Osteoblast (primary cell): ENCODE measurements around the gene IDH1. TPM values are rescaled to one million over a fixed set of nuclear protein-coding genes. Genes with fewer than 3 reads are reported as not detected.

ENCODE experiments used
- DNase-seq: peaks from one replicate; pipeline ENCODE4 v3.0.0; 2011; ENCODE audit warnings: low spot score, mixed read lengths; ENCODE audit not compliant: insufficient read length; ENCODE audit errors: missing footprints
- H2AFZ ChIP-seq: 2 replicates; pipeline ENCODE4 v1.6.0; 2011; ENCODE audit warnings: mild to moderate bottlenecking, low read length
- H3K27ac ChIP-seq: 2 replicates; pipeline ENCODE4 v1.5.1; 2011; ENCODE audit warnings: mild to moderate bottlenecking, low read depth, low read length, moderate library complexity
- H3K27me3 ChIP-seq: 2 replicates; pipeline ENCODE4 v1.6.0; 2012; ENCODE audit warnings: mild to moderate bottlenecking, control low read depth, inconsistent platforms, low read length, moderate library complexity; ENCODE audit not compliant: insufficient read depth
- H3K36me3 ChIP-seq: 2 replicates; pipeline ENCODE4 v1.5.1; 2011; ENCODE audit warnings: mild to moderate bottlenecking, low read length, control low read depth, moderate library complexity; ENCODE audit not compliant: insufficient read depth
- H3K4me1 ChIP-seq: 2 replicates; pipeline ENCODE4 v1.5.1; 2011; ENCODE audit warnings: mild to moderate bottlenecking, low read length, control low read depth, moderate library complexity; ENCODE audit not compliant: insufficient read depth
- H3K4me2 ChIP-seq: 2 replicates; pipeline ENCODE4 v1.6.0; 2011; ENCODE audit warnings: mild to moderate bottlenecking, low read length; ENCODE audit not compliant: insufficient read depth
- H3K4me3 ChIP-seq: fragments of 200-600 bp; sonication (generic); 3 replicates; pipeline ENCODE4 v1.5.1; 2012; ENCODE audit warnings: mild to moderate bottlenecking, low read length, inconsistent platforms; ENCODE audit not compliant: insufficient read depth
- H3K79me2 ChIP-seq: 2 replicates; pipeline ENCODE4 v1.6.0; 2012; ENCODE audit warnings: mild to moderate bottlenecking, low read length, control low read depth, inconsistent platforms; ENCODE audit not compliant: insufficient read depth
- H3K9me3 ChIP-seq: 2 replicates; pipeline ENCODE4 v1.5.1; 2011; ENCODE audit warnings: low read depth, low read length, control low read depth
- H4K20me1 ChIP-seq: 2 replicates; pipeline ENCODE4 v1.6.0; 2012; ENCODE audit warnings: mild to moderate bottlenecking, low read length, control low read depth; ENCODE audit not compliant: insufficient read depth
- total RNA-seq: library from RNA; depleted of rRNA; stranded (reverse); fragments of >200 nt; gene quantifications from 2 replicates; pipeline ENCODE4 v1.2.3, GENCODE V29; 2012
- TF ChIP-seq, protein P1 (sequence below): IDR thresholded peaks from 2 replicates; pipeline ENCODE4 v1.5.1; 2011; ENCODE audit warnings: mild to moderate bottlenecking, low read depth, low read length, moderate library complexity; ENCODE audit errors: extremely low read depth

Gene IDH1
- total RNA-seq, 1 donor, result 226 TPM

DNA sequence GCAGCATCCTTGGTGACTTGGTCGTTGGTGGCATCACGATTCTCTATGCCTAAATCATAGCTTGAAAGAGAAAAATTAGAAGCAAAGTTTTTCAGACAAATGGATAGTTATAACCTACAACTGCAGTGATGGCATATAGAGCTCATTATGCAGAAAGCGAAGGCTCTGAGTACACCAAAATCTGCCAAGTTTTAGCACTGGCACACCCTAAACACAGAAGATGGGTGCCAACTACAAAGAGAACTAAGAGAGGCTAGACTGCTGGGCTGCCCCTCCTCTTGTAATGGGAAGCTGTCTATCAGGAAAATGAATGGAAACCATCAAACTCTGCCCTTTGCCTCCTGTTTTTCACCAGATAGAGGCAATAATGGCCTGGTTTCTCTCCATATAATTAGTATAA lies 6.3 kb downstream of the IDH1 start:
- Histone ChIP-seq H3K27ac (no peak overlapping the region), H3K79me2 (no peaks in the 10 kb centered on the region), H3K36me3 (no peaks in the 10 kb centered on the region), H3K27me3 (no peaks in the 10 kb centered on the region), H4K20me1 (no peaks in the 10 kb centered on the region), H3K9me3 (no peaks in the 10 kb centered on the region), H3K4me2 (no peak overlapping the region), H3K4me1 (peaks cover 19% of the 10 kb centered on the region), H2AFZ (no peak overlapping the region), H3K4me3 (no peak overlapping the region)
- no peak for DNase-seq
- TF ChIP-seq, protein P1, sequence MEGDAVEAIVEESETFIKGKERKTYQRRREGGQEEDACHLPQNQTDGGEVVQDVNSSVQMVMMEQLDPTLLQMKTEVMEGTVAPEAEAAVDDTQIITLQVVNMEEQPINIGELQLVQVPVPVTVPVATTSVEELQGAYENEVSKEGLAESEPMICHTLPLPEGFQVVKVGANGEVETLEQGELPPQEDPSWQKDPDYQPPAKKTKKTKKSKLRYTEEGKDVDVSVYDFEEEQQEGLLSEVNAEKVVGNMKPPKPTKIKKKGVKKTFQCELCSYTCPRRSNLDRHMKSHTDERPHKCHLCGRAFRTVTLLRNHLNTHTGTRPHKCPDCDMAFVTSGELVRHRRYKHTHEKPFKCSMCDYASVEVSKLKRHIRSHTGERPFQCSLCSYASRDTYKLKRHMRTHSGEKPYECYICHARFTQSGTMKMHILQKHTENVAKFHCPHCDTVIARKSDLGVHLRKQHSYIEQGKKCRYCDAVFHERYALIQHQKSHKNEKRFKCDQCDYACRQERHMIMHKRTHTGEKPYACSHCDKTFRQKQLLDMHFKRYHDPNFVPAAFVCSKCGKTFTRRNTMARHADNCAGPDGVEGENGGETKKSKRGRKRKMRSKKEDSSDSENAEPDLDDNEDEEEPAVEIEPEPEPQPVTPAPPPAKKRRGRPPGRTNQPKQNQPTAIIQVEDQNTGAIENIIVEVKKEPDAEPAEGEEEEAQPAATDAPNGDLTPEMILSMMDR, result no peak

DNA sequence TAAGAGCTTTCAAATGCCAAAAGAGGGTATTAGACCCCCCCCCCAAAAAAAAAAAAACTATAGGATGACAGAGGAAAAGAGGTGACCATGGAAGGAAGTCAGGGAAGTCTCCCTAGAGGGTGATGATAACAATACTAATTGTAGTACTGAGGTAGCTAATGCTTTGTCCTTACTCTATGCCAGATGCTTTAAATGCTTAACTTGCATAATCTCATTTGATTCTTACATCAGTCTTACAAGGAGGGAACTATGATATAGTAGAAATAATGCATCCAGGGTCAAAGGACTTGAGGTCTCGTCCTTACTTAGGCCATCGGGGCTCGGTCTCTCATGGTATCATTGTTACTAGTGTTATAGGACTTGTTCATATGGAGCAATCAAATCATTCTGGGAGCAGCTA lies 9.1 kb downstream of the IDH1 start:
- no peak overlapping the region for H3K27ac ChIP-seq
- H3K27me3 ChIP-seq, result no peaks in the 10 kb centered on the region
- no peak for DNase-seq
- TF ChIP-seq, protein P1, result no peak
- no peaks in the 10 kb centered on the region for H4K20me1 ChIP-seq
- H2AFZ ChIP-seq, result no peak overlapping the region
- no peak overlapping the region for H3K4me2 ChIP-seq
- H3K9me3 ChIP-seq, result no peaks in the 10 kb centered on the region
- H3K4me3 ChIP-seq, result no peak overlapping the region
- peaks cover 13% of the 10 kb centered on the region for H3K4me1 ChIP-seq
- no peaks in the 10 kb centered on the region for H3K36me3 ChIP-seq
- no peaks in the 10 kb centered on the region for H3K79me2 ChIP-seq

DNA sequence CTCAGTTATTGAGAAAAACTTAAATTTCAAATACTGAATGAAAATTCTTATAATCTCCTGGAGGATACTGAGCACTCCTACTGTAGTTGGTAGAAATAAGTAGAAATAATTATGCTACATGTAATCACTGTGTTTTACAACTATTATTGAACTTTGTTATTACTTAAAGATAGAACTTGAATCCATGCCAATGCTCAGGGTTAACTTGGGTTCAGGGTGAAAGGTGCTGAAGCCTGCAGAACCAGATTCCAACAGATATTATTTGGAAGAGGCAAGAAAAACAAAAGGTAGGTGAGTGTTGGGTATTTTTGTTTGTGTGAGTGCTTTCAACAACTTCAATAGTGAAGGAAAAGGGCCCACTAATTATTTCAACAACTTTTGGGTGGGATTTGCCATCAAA lies 10.4 kb downstream of the IDH1 start:
- Histone ChIP-seq H3K27me3 (no peaks in the 10 kb centered on the region), H3K36me3 (peaks cover 7% of the 10 kb centered on the region)
- TF ChIP-seq, protein P1, result no peak

DNA sequence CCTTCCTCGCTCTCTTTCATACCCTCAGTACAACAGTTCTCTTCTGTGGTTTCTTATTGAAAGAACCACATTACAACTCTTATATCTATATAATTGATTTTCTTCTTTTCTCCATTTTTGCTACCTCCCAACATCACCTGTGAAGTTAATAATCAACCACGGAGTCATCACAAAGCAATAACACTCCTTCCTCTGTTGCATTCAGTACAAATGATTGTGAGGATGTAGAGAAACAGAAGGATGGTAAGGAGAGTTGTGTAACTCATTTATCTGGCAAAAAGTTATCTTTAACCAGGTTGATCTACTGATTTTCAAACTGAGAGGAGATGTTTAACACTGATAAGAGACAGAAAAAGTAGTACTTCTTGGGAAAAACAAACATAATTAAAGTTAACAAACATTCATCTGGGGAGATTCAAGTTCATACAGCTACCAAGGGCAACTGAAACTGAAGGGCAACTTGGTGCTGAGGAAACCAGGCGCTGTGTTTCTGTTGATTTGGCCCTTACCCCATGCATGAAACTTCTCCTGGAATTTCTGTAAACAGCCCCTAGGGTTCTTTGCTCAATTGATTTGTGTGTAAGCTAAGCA lies 14.2 kb downstream of the IDH1 start:
- no peaks in the 10 kb centered on the region for H3K27me3 ChIP-seq

More for the DNA sequence above, 10.4 kb downstream of the IDH1 start:
- Histone ChIP-seq H3K4me2 (no peak overlapping the region), H3K9me3 (no peaks in the 10 kb centered on the region), H3K79me2 (no peaks in the 10 kb centered on the region), H4K20me1 (no peaks in the 10 kb centered on the region), H3K27ac (no peak overlapping the region), H3K4me3 (no peak overlapping the region), H2AFZ (no peak overlapping the region), H3K4me1 (no peaks in the 10 kb centered on the region)
- no peak for DNase-seq

More for the DNA sequence above, 14.2 kb downstream of the IDH1 start:
- no peak for DNase-seq
- Histone ChIP-seq H3K4me1 (no peaks in the 10 kb centered on the region), H4K20me1 (no peaks in the 10 kb centered on the region), H3K4me3 (no peak overlapping the region), H3K27ac (no peak overlapping the region), H3K9me3 (no peaks in the 10 kb centered on the region), H3K36me3 (peaks cover 13% of the 10 kb centered on the region), H2AFZ (no peak overlapping the region), H3K79me2 (no peaks in the 10 kb centered on the region), H3K4me2 (no peak overlapping the region)
- TF ChIP-seq, protein P1, result no peak
